ENCODE results near the gene EXOC1.

DNA sequence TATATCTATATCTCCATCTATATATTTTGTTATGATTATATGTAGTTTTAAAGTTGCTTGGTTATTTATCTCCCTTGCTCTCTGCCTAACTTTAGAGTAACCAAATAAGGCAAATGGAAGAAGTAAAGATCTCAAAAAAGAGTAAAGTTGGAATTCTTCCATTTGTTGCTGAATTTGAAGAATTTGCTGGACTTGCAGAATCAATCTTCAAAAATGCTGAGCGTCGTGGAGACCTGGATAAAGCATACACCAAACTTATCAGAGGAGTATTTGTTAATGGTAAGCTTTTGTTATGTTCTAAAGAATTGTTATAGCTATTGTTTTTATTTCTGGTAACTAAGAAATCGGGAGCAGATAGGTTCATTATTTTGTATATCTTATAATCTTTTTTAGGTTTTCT, 43.2 kb downstream of the EXOC1 start:
- TF ChIP-seq POLR2A (IDR thresholded peaks at IDR 0.05): no peak
- TF ChIP-seq, protein P1, sequence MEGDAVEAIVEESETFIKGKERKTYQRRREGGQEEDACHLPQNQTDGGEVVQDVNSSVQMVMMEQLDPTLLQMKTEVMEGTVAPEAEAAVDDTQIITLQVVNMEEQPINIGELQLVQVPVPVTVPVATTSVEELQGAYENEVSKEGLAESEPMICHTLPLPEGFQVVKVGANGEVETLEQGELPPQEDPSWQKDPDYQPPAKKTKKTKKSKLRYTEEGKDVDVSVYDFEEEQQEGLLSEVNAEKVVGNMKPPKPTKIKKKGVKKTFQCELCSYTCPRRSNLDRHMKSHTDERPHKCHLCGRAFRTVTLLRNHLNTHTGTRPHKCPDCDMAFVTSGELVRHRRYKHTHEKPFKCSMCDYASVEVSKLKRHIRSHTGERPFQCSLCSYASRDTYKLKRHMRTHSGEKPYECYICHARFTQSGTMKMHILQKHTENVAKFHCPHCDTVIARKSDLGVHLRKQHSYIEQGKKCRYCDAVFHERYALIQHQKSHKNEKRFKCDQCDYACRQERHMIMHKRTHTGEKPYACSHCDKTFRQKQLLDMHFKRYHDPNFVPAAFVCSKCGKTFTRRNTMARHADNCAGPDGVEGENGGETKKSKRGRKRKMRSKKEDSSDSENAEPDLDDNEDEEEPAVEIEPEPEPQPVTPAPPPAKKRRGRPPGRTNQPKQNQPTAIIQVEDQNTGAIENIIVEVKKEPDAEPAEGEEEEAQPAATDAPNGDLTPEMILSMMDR (IDR thresholded peaks at IDR 0.05): no peak

Data from ovary (tissue), 3 donors.